H1 (cell line): ENCODE results near the gene HM13. TPM values are rescaled to one million over a fixed set of nuclear protein-coding genes. Genes with fewer than 3 reads are reported as not detected.

Experiments
- CTCF ChIA-PET: fragments of 300-600 bp; sonication (Branson Sonifier 250); formaldehyde crosslinking; loops from one replicate; lab custom pipeline; 2021; ENCODE audit not compliant: partially characterized antibody; lab: Charles Lee
- POLR2A ChIA-PET: fragments of 300-600 bp; sonication (Branson Sonifier 250); formaldehyde crosslinking; loops from one replicate; lab custom pipeline; 2021; ENCODE audit warnings: inconsistent platforms; ENCODE audit not compliant: partially characterized antibody; lab: Charles Lee
- DNase-seq, 2 experiments: peaks; one replicate each; pipeline versions ENCODE4 v3.0.0 to v3.0.0-alpha.2; 2010 to 2022; ENCODE audit warnings: low spot score in 2 of 2, low read depth in 1 of 2, mixed read lengths in 1 of 2
- FAIRE-seq: peaks from 2 replicates; lab custom pipeline; 2011; peaks lifted over from hg19 to GRCh38; lab: Jason Lieb, UNC
- H2AFZ ChIP-seq: 2 replicates; pipeline ENCODE4 v1.8.1; 2012; ENCODE audit warnings: low read length, inconsistent platforms
- H2AK5ac ChIP-seq: 2 replicates; pipeline ENCODE4 v1.6.1; 2013; ENCODE audit warnings: low read depth, low read length
- H2BK120ac ChIP-seq: replicated peaks from 2 replicates; pipeline ENCODE3; 2013; ENCODE audit warnings: low read depth, low read length, inconsistent platforms
- H2BK12ac ChIP-seq: 2 replicates; pipeline ENCODE4 v1.6.1; 2013; ENCODE audit warnings: low read depth, low read length
- H2BK15ac ChIP-seq: 2 replicates; pipeline ENCODE4 v1.6.1; 2013; ENCODE audit warnings: low read length
- H2BK20ac ChIP-seq: 2 replicates; pipeline ENCODE4 v1.6.1; 2013; ENCODE audit warnings: low read length
- H2BK5ac ChIP-seq: 2 replicates; pipeline ENCODE4 v1.6.1; 2013; ENCODE audit warnings: low read depth, low read length
- H3K14ac ChIP-seq: 2 replicates; pipeline ENCODE4 v1.6.1; 2013; ENCODE audit warnings: inconsistent platforms; ENCODE audit not compliant: insufficient read length
- H3K18ac ChIP-seq: 2 replicates; pipeline ENCODE4 v1.6.1; 2013; ENCODE audit warnings: low read length; ENCODE audit errors: extremely low read depth
- H3K23ac ChIP-seq: 2 replicates; pipeline ENCODE4 v1.6.1; 2013; ENCODE audit warnings: inconsistent platforms; ENCODE audit not compliant: insufficient read length
- H3K23me2 ChIP-seq: 2 replicates; pipeline ENCODE4 v1.6.1; 2013; ENCODE audit warnings: low read depth, low read length
- H3K27ac ChIP-seq: 2 replicates; pipeline ENCODE4 v1.6.1; 2011; ENCODE audit warnings: low read depth, low read length, inconsistent platforms
- H3K27me3 ChIP-seq, 4 experiments: replicated peaks in 1 of 4; 1 replicate in 1 of 4; 2 replicates in 3 of 4; pipeline versions ENCODE4 v1.6.1 to v1.8.1; 2011 to 2013; ENCODE audit warnings: low read length in 3 of 4, mild to moderate bottlenecking in 3 of 4, inconsistent platforms in 2 of 4, mixed read lengths in 2 of 4, moderate library complexity in 1 of 4; ENCODE audit not compliant: control insufficient read depth in 3 of 4, insufficient read depth in 3 of 4; ENCODE audit errors: extremely low read depth in 1 of 4
- H3K36me3 ChIP-seq, 4 experiments: 2 replicates each; pipeline versions ENCODE4 v1.6.1 to v1.8.1; 2011 to 2013; ENCODE audit warnings: mild to moderate bottlenecking in 4 of 4, low read length in 3 of 4, moderate library complexity in 2 of 4, control low read depth in 1 of 4, inconsistent platforms in 1 of 4; ENCODE audit not compliant: insufficient read depth in 4 of 4, control insufficient read depth in 2 of 4
- H3K4ac ChIP-seq: replicated peaks from 2 replicates; pipeline ENCODE3; 2013; ENCODE audit warnings: low read length, low read depth, mixed read lengths, inconsistent platforms; ENCODE audit not compliant: insufficient read length
- H3K4me1 ChIP-seq, 4 experiments: replicated peaks in 1 of 4; 1 replicate in 1 of 4; 2 replicates in 3 of 4; pipeline versions ENCODE4 v1.6.1 to v1.8.1; 2011 to 2013; ENCODE audit warnings: low read length in 3 of 4, inconsistent platforms in 2 of 4, mixed read lengths in 1 of 4; ENCODE audit not compliant: insufficient read depth in 4 of 4, control insufficient read depth in 3 of 4
- H3K4me2 ChIP-seq, 2 experiments: 2 replicates each; pipeline versions ENCODE4 v1.6.1 to v1.8.1; 2011 to 2013; ENCODE audit warnings: low read depth in 2 of 2, low read length in 2 of 2, control low read depth in 1 of 2, inconsistent platforms in 1 of 2, mild to moderate bottlenecking in 1 of 2; ENCODE audit not compliant: insufficient read depth in 1 of 2
- H3K4me3 ChIP-seq, 4 experiments: fragments of 200-600, 300-600 bp in 1 of 4; sonication (generic), shearing (Covaris generic), sonication (Bioruptor Twin) in 1 of 4; 2 replicates each; pipeline versions ENCODE4 v1.5.1 to v1.8.1; 2011 to 2016; ENCODE audit warnings: low read length in 4 of 4, low read depth in 3 of 4, control low read depth in 2 of 4, inconsistent platforms in 2 of 4, mild to moderate bottlenecking in 2 of 4, mixed read lengths in 1 of 4, moderate library complexity in 1 of 4; ENCODE audit not compliant: insufficient read depth in 2 of 4; ENCODE audit errors: extremely low read depth in 1 of 4
- H3K56ac ChIP-seq: replicated peaks from 2 replicates; pipeline ENCODE3; 2013; ENCODE audit warnings: low read depth, mild to moderate bottlenecking, mixed read lengths, low read length, inconsistent platforms; ENCODE audit not compliant: insufficient read length
- H3K79me1 ChIP-seq: 2 replicates; pipeline ENCODE4 v1.6.1; 2013; ENCODE audit warnings: low read depth, low read length, control low read depth
- H3K79me2 ChIP-seq, 2 experiments: 2 replicates each; pipeline versions ENCODE4 v1.6.1 to v1.8.1; 2012 to 2013; ENCODE audit warnings: low read length in 2 of 2, mild to moderate bottlenecking in 2 of 2, inconsistent platforms in 1 of 2; ENCODE audit not compliant: insufficient read depth in 2 of 2, control insufficient read depth in 1 of 2
- H3K9ac ChIP-seq, 4 experiments: replicated peaks in 1 of 4; 1 replicate in 1 of 4; 2 replicates in 3 of 4; pipeline versions ENCODE4 v1.6.1 to v1.8.1; 2011 to 2013; ENCODE audit warnings: low read depth in 3 of 4, low read length in 3 of 4, control low read depth in 2 of 4, mild to moderate bottlenecking in 2 of 4, moderate library complexity in 2 of 4, inconsistent platforms in 1 of 4; ENCODE audit errors: extremely low read depth in 1 of 4
- H3K9me3 ChIP-seq, 2 experiments: 2 replicates each; pipeline versions ENCODE4 v1.6.1 to v1.8.1; 2012 to 2013; ENCODE audit warnings: mild to moderate bottlenecking in 2 of 2, moderate library complexity in 2 of 2, control low read depth in 1 of 2, inconsistent platforms in 1 of 2, low read depth in 1 of 2, low read length in 1 of 2, mixed read lengths in 1 of 2; ENCODE audit not compliant: insufficient read depth in 2 of 2
- H4K20me1 ChIP-seq, 2 experiments: replicated peaks in 1 of 2; 2 replicates each; pipeline versions ENCODE3 to v1.8.1; 2011 to 2013; ENCODE audit warnings: inconsistent platforms in 2 of 2, low read length in 2 of 2, mild to moderate bottlenecking in 1 of 2; ENCODE audit not compliant: insufficient read depth in 2 of 2, control insufficient read depth in 1 of 2
- H4K5ac ChIP-seq: 2 replicates; pipeline ENCODE4 v1.6.1; 2013; ENCODE audit warnings: low read length, low read depth, mixed read lengths, inconsistent platforms; ENCODE audit not compliant: insufficient read length
- H4K8ac ChIP-seq: 2 replicates; pipeline ENCODE4 v1.8.0; 2013; ENCODE audit warnings: mild to moderate bottlenecking, moderate library complexity, low read length, inconsistent platforms; ENCODE audit not compliant: insufficient read depth; ENCODE audit errors: extremely low read depth
- H4K91ac ChIP-seq: replicated peaks from 2 replicates; pipeline ENCODE3; 2013; ENCODE audit warnings: low read length, mixed read lengths, inconsistent platforms; ENCODE audit not compliant: insufficient read length
- ASH2L ChIP-seq: fragments of 200-600, 300-600 bp; sonication (generic); IDR thresholded peaks from one replicate; pipeline ENCODE4 v1.7.1; 2017; ENCODE audit warnings: low read length
- EP300 ChIP-seq, 2 experiments: IDR thresholded peaks; 1 replicate in 1 of 2; 2 replicates in 1 of 2; pipeline ENCODE4 v1.6.1; 2011 to 2012; ENCODE audit warnings: low read depth in 2 of 2, low read length in 2 of 2, mild to moderate bottlenecking in 2 of 2, borderline replicate concordance in 1 of 2, inconsistent platforms in 1 of 2, moderate library complexity in 1 of 2
- RNF2 ChIP-seq: fragments of 200-900, 300-1000 bp; sonication (generic); IDR thresholded peaks from 2 replicates; pipeline ENCODE4 v1.7.1; 2016; ENCODE audit warnings: borderline replicate concordance, low read depth, mild to moderate bottlenecking, antibody characterized with exemption, low read length; ENCODE audit not compliant: poor library complexity, severe bottlenecking; ENCODE audit errors: missing control alignments
- SIN3A ChIP-seq, 2 experiments: IDR thresholded peaks in 1 of 2; conservative IDR thresholded peaks in 1 of 2; 2 replicates each; pipeline ENCODE4 v1.6.1; 2011 to 2012; ENCODE audit warnings: low read length in 2 of 2, improper control_type of control experiment in 1 of 2, low read depth in 1 of 2, mild to moderate bottlenecking in 1 of 2
- SUZ12 ChIP-seq: fragments of 200-600 bp; sonication (generic); IDR thresholded peaks from 2 replicates; pipeline ENCODE4 v1.6.1; 2012; ENCODE audit warnings: mild to moderate bottlenecking, inconsistent platforms, low read length, moderate library complexity, mixed read lengths
- WGBS, 2 experiments: shearing (Covaris generic) in 1 of 2; methylation state at CpG; one replicate each; pipeline versions ENCODE4 v1.1.6 to v1.1.7; 2013 to 2015; ENCODE audit warnings: low lambda C conversion rate in 2 of 2, mixed read lengths in 2 of 2, inconsistent platforms in 1 of 2, low coverage in 1 of 2, missing lambda C conversion rate in 1 of 2; ENCODE audit not compliant: insufficient replicate concordance in 2 of 2, insufficient coverage in 1 of 2, insufficient read length in 1 of 2; ENCODE audit errors: extremely low coverage in 1 of 2, missing lambda C conversion rate in 1 of 2; 5-methylcytosine and 5-hydroxymethylcytosine counted together
- polyA plus RNA-seq, 7 experiments: library from polyadenylated mRNA; depleted of rRNA in 3 of 7; stranded (reverse) in 5 of 7; unstranded in 2 of 7; fragments of >200 nt in 5 of 7; fragments of 200-250 nt in 2 of 7; gene quantifications; 1 replicate in 5 of 7; 2 replicates in 1 of 7; 4 replicates in 1 of 7; pipeline versions ENCODE4 v1.2.1 to v1.2.3, GENCODE V29; 2011 to 2013; ENCODE audit warnings: missing spikeins in 2 of 7, mixed read lengths in 2 of 7
- total RNA-seq: library from RNA; stranded (reverse); fragmentation: NEBNext Ultra II Directional; extraction: Animal tissue kit (Norgen Biotek cat#: 25700); gene quantifications from 2 replicates; pipeline ENCODE4 v1.2.1, GENCODE V29; 2021

The HM13 gene
- total and polyA plus RNA-seq, 2 of the 8 experiments (the other 6 are each of a cell fraction or from before 2014, with no cell fraction given): 118 to 183 TPM

- FAIRE-seq: no peak
- TF ChIP-seq SIN3A (conservative IDR thresholded peaks at IDR 0.05 in 1 of 2, IDR thresholded peaks at IDR 0.05 in 1 of 2; ENCODE audit: low read depth in 1 of 2, low read length in 2 of 2) (no peak), RNF2 (no peak), EP300 (IDR thresholded peaks at IDR 0.05; ENCODE audit: borderline replicate concordance in 1 of 2, low read depth in 2 of 2, low read length in 2 of 2) (no peak), SUZ12 (no peak), ASH2L (no peak)
These were observed 48.0 kb downstream of the HM13 start for GRCh38 chr20:31562241-31562640.

More at GRCh38 chr20:31562241-31562640, 48.0 kb downstream of the HM13 start:
- Histone ChIP-seq H3K4ac (no peak overlapping the region), H3K9me3 (no peaks in the 10 kb centered on the region), H3K23ac (no peak overlapping the region), H4K5ac (no peak overlapping the region), H3K14ac (no peak overlapping the region), H3K27me3 (no peaks in the 10 kb centered on the region), H4K20me1 (peaks cover 1 to 2% of the 10 kb centered on the region in 2 experiments), H3K79me2 (no peaks in the 10 kb centered on the region), H3K56ac (no peak overlapping the region), H2AK5ac (no peak overlapping the region), H2BK12ac (no peak overlapping the region), H2BK20ac (no peak overlapping the region), H4K91ac (no peak overlapping the region), H2BK15ac (no peak overlapping the region), H2AFZ (no peak overlapping the region), H3K4me3 (no peak overlapping the region), H3K4me2 (no peak overlapping the region), H3K23me2 (no peaks in the 10 kb centered on the region), H2BK5ac (no peak overlapping the region), H3K18ac (no peak overlapping the region), H4K8ac (no peak overlapping the region), H3K9ac (no peak overlapping the region), H3K36me3 (peaks cover 24 to 43% (median 34%) of the 10 kb centered on the region in 4 experiments), H3K4me1 (peaks cover 3 to 22% (median 7%) of the 10 kb centered on the region in 4 experiments), H3K27ac (no peak overlapping the region), H2BK120ac (no peak overlapping the region), H3K79me1 (no peaks in the 10 kb centered on the region)
- POLR2A ChIA-PET: interaction anchor here (0.7 to 24.3 kb wide), 9 partner anchors 9 to 45 kb away, joined by 3 to 1033 read pairs (median 6); partner anchors contain the start of gene ID1
- CTCF ChIA-PET: interaction anchor here (0.7 to 30.5 kb wide), 23 partner anchors 8 to 245 kb away, joined by 3 to 1559 read pairs (median 5); partner anchors contain the start of genes BCL2L1 and ID1
- WGBS, 2 experiments: 100% methylated on average over 1 of the region's 1 CpG; no CpG with 5 or more reads in 1 of the 2 experiments
- no peak for DNase-seq
